ENCODE measurements around the gene GNB1.
"Not testable (repeated sequence)": the region's sequence is repeated elsewhere in the genome, so short reads cannot be mapped to it uniquely, and the experiment has no call there.

Gene GNB1

GRCh38 chr1:1890506-1891348 is at the start of gene GNB1:
Gene GNB1, minus strand, starts transcription at chr1:1891087. Its CDS starts 65,634 bp downstream, at chr1:1825453.
- DNase-seq (ENCODE audit: low read depth in 2 of 2), result peak; percentile 68 to 83

GRCh38 chr1:1940123-1940425 is 49.2 kb upstream of the GNB1 start:
- no peak for DNase-seq (ENCODE audit: low read depth in 2 of 2)

GRCh38 chr1:1939296-1940122 is 48.6 kb upstream of the GNB1 start:
- DNase-seq (ENCODE audit: low read depth in 2 of 2), result no peak

- no peak for DNase-seq (ENCODE audit: low read depth in 2 of 2)
Measured at GRCh38 chr1:1938613-1939295, 47.9 kb upstream of the GNB1 start.

GRCh38 chr1:1938276-1938573 is 47.3 kb upstream of the GNB1 start:
- no peak for DNase-seq (ENCODE audit: low read depth in 2 of 2)

GRCh38 chr1:1937549-1938275 is 46.8 kb upstream of the GNB1 start:
- no peak for DNase-seq (ENCODE audit: low read depth in 2 of 2)

- no peak for DNase-seq (ENCODE audit: low read depth in 2 of 2)
Measured at GRCh38 chr1:1937061-1937460, 46.2 kb upstream of the GNB1 start.

GRCh38 chr1:1934848-1935247 is 44.0 kb upstream of the GNB1 start:
- not testable (repeated sequence) for DNase-seq (ENCODE audit: low read depth in 2 of 2)

- DNase-seq (ENCODE audit: low read depth in 2 of 2), result no peak
Measured at GRCh38 chr1:1929639-1930545, 39.0 kb upstream of the GNB1 start.

GRCh38 chr1:1929102-1929638 is 38.3 kb upstream of the GNB1 start:
- DNase-seq (ENCODE audit: low read depth in 2 of 2), result no peak

- no peak for DNase-seq (ENCODE audit: low read depth in 2 of 2)
Measured at GRCh38 chr1:1928231-1929101, 37.6 kb upstream of the GNB1 start.

- no peak for DNase-seq (ENCODE audit: low read depth in 2 of 2)
Measured at GRCh38 chr1:1927751-1928150, 36.9 kb upstream of the GNB1 start.

- DNase-seq (ENCODE audit: low read depth in 2 of 2), result no peak
Measured at GRCh38 chr1:1926886-1927660, 36.2 kb upstream of the GNB1 start.

- DNase-seq (ENCODE audit: low read depth in 2 of 2), result no peak
Measured at GRCh38 chr1:1926346-1926811, 35.5 kb upstream of the GNB1 start.

GRCh38 chr1:1925437-1926345 is 34.8 kb upstream of the GNB1 start:
- no peak for DNase-seq (ENCODE audit: low read depth in 2 of 2)

- no peak for DNase-seq (ENCODE audit: low read depth in 2 of 2)
Measured at GRCh38 chr1:1924849-1925248, 34.0 kb upstream of the GNB1 start.

GRCh38 chr1:1924386-1924785 is 33.5 kb upstream of the GNB1 start:
- no peak for DNase-seq (ENCODE audit: low read depth in 2 of 2)

Measured in stimulated activated CD4-positive, alpha-beta T cell treated with anti-CD3 and anti-CD28 coated beads, Interleukin-15, amount 100 ng/mL, for 48 hours (primary cell).